ENCODE results near the gene PCDHGA6.
"Not testable (repeated sequence)": the region's sequence is repeated elsewhere in the genome, so short reads cannot be mapped to it uniquely, and the experiment has no call there.

The PCDHGA6 gene

GRCh38 chr5:141338538-141339306 lies 35.0 kb upstream of the PCDHGA6 start, which contains the start of gene PCDHGA2:
PCDHGA2 (plus strand) TSS chr5:141338760.
- Histone ChIP-seq H3K4me1 (ENCODE audit: control insufficient read depth in 1 of 2, insufficient read depth in 1 of 2, low read depth in 1 of 2, low read length in 1 of 2) (no peaks in the 10 kb centered on the region), H3K36me3 (no peaks in the 10 kb centered on the region), H3K27me3 (peaks cover 100% of the 10 kb centered on the region), H3K9me3 (peaks cover 11% of the 10 kb centered on the region), H3K27ac (no peak within 1 kb of the TSS), H3K4me3 (ENCODE audit: low read depth in 1 of 2, low read length in 1 of 2) (no peak within 1 kb of the TSS)
- no peak for TF ChIP-seq CTCF (IDR thresholded peaks at IDR 0.05)

GRCh38 chr5:141340781-141341354 lies 32.8 kb upstream of the PCDHGA6 start:
- H3K36me3 ChIP-seq: not testable (repeated sequence)
- Histone ChIP-seq H3K27me3 (peaks cover 98% of the 10 kb centered on the region), H3K9me3 (peaks cover 17% of the 10 kb centered on the region)

GRCh38 chr5:141342773-141343172 lies 30.9 kb upstream of the PCDHGA6 start:
- H3K36me3 ChIP-seq: no peaks in the 10 kb centered on the region
- no peak overlapping the region for H3K4me3 ChIP-seq (ENCODE audit: low read depth in 1 of 2, low read length in 1 of 2)
- H3K9me3 ChIP-seq: peaks cover 17% of the 10 kb centered on the region
- H3K4me1 ChIP-seq (ENCODE audit: control insufficient read depth in 1 of 2, insufficient read depth in 1 of 2, low read depth in 1 of 2, low read length in 1 of 2): no peaks in the 10 kb centered on the region
- TF ChIP-seq CTCF (IDR thresholded peaks at IDR 0.05): no peak
- H3K27ac ChIP-seq: no peak overlapping the region
- H3K27me3 ChIP-seq: peaks cover 94% of the 10 kb centered on the region

More at GRCh38 chr5:141340781-141341354, 32.8 kb upstream of the PCDHGA6 start:
- not testable (repeated sequence) for H3K4me1 ChIP-seq (ENCODE audit: control insufficient read depth in 1 of 2, insufficient read depth in 1 of 2, low read depth in 1 of 2, low read length in 1 of 2); H3K4me3 ChIP-seq (ENCODE audit: low read depth in 1 of 2, low read length in 1 of 2); H3K27ac ChIP-seq

GRCh38 chr5:141343242-141343952 lies 30.3 kb upstream of the PCDHGA6 start, which contains the start of gene PCDHGA3:
PCDHGA3 (plus strand) TSS chr5:141343829; CDS start chr5:141344034, 205 bp downstream.
- Histone ChIP-seq H3K4me1 (ENCODE audit: control insufficient read depth in 1 of 2, insufficient read depth in 1 of 2, low read depth in 1 of 2, low read length in 1 of 2) (no peaks in the 10 kb centered on the region), H3K27me3 (peaks cover 89% of the 10 kb centered on the region), H3K9me3 (peaks cover 17% of the 10 kb centered on the region), H3K4me3 (ENCODE audit: low read depth in 1 of 2, low read length in 1 of 2) (peak within 1 kb of the TSS in 1 of 2 experiments; percentile 4), H3K36me3 (no peaks in the 10 kb centered on the region), H3K27ac (no peak within 1 kb of the TSS)
- no peak for TF ChIP-seq CTCF (IDR thresholded peaks at IDR 0.05)

- Histone ChIP-seq H3K4me1 (ENCODE audit: control insufficient read depth in 1 of 2, insufficient read depth in 1 of 2, low read depth in 1 of 2, low read length in 1 of 2) (no peaks in the 10 kb centered on the region), H3K4me3 (ENCODE audit: low read depth in 1 of 2, low read length in 1 of 2) (peak overlapping the region in 1 of 2 experiments; percentile 4), H3K27me3 (peaks cover 89% of the 10 kb centered on the region), H3K9me3 (peaks cover 17% of the 10 kb centered on the region), H3K27ac (no peak overlapping the region), H3K36me3 (no peaks in the 10 kb centered on the region)
- no peak for TF ChIP-seq CTCF (IDR thresholded peaks at IDR 0.05)
These were observed 29.7 kb upstream of the PCDHGA6 start for GRCh38 chr5:141343953-141344463.

Measured in neutrophil (primary cell).